H1 (cell line): ENCODE measurements around the gene TMTC2.

Source experiments
- BCL11A ChIP-seq, 2 experiments: IDR thresholded peaks; one replicate each; pipeline ENCODE4 v1.6.1; 2011; ENCODE audit warnings: low read depth in 2 of 2, low read length in 2 of 2, mild to moderate bottlenecking in 2 of 2
- EP300 ChIP-seq, 2 experiments: IDR thresholded peaks; 1 replicate in 1 of 2; 2 replicates in 1 of 2; pipeline ENCODE4 v1.6.1; 2011 to 2012; ENCODE audit warnings: low read depth in 2 of 2, low read length in 2 of 2, mild to moderate bottlenecking in 2 of 2, borderline replicate concordance in 1 of 2, inconsistent platforms in 1 of 2, moderate library complexity in 1 of 2
- GABPA ChIP-seq: IDR thresholded peaks from 2 replicates; pipeline ENCODE4 v1.6.1; 2011; ENCODE audit warnings: mild to moderate bottlenecking, low read length, moderate library complexity, borderline replicate concordance; ENCODE audit not compliant: insufficient read depth
- POLR2A ChIP-seq, 2 experiments: IDR thresholded peaks; 1 replicate in 1 of 2; 2 replicates in 1 of 2; pipeline ENCODE4 v1.6.1; 2011; ENCODE audit warnings: low read depth in 2 of 2, low read length in 2 of 2, mild to moderate bottlenecking in 2 of 2; ENCODE audit errors: control extremely low read depth in 1 of 2
- TF ChIP-seq, protein P1 (sequence below), 3 experiments: IDR thresholded peaks; 1 replicate in 2 of 3; 2 replicates in 1 of 3; pipeline versions ENCODE4 v1.5.1 to v1.6.1; 2011; ENCODE audit warnings: low read length in 3 of 3, mild to moderate bottlenecking in 3 of 3, inconsistent platforms in 2 of 3, low read depth in 1 of 3, moderate library complexity in 1 of 3; ENCODE audit not compliant: insufficient read depth in 1 of 3; ENCODE audit errors: control extremely low read depth in 1 of 3

DNA sequence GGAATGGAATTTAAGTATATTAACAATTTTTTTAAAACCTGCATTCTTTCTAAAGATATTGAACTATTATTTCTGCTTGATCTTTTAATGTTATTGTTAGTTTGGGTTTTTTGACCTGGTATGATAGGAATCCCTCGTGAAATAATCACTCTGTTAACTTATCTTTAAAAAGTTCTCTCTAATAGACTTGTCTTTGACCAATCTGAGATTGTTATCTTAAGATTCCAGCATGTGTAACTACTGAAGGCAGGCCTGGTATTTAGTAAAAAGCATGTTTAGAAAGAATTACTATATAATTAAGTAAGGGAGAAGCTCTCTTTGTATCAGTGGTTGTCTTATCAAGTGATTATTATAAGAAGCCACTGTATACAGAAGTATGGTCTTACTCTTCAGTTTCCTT lies 4.8 kb downstream of the TMTC2 start:
- no peak for TF ChIP-seq EP300 (IDR thresholded peaks at IDR 0.05; ENCODE audit: borderline replicate concordance in 1 of 2, low read depth in 2 of 2, low read length in 2 of 2)
- no peak for TF ChIP-seq BCL11A (IDR thresholded peaks at IDR 0.05; ENCODE audit: low read depth in 2 of 2, low read length in 2 of 2)
- TF ChIP-seq, protein P1, sequence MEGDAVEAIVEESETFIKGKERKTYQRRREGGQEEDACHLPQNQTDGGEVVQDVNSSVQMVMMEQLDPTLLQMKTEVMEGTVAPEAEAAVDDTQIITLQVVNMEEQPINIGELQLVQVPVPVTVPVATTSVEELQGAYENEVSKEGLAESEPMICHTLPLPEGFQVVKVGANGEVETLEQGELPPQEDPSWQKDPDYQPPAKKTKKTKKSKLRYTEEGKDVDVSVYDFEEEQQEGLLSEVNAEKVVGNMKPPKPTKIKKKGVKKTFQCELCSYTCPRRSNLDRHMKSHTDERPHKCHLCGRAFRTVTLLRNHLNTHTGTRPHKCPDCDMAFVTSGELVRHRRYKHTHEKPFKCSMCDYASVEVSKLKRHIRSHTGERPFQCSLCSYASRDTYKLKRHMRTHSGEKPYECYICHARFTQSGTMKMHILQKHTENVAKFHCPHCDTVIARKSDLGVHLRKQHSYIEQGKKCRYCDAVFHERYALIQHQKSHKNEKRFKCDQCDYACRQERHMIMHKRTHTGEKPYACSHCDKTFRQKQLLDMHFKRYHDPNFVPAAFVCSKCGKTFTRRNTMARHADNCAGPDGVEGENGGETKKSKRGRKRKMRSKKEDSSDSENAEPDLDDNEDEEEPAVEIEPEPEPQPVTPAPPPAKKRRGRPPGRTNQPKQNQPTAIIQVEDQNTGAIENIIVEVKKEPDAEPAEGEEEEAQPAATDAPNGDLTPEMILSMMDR (IDR thresholded peaks at IDR 0.05; ENCODE audit: control extremely low read depth in 1 of 3, insufficient read depth in 1 of 3, low read depth in 1 of 3, low read length in 3 of 3), result no peak
- TF ChIP-seq GABPA, result no peak
- TF ChIP-seq POLR2A (IDR thresholded peaks at IDR 0.05; ENCODE audit: control extremely low read depth in 1 of 2, low read depth in 2 of 2, low read length in 2 of 2), result no peak
